ENCODE data around the gene MYLK2.
A peak's percentile ranks its signal among the peaks of the same experiment; 100 is the strongest.

Gene MYLK2

GRCh38 chr20:31821427-31821826 lies 2.3 kb downstream of the MYLK2 start:
- intact Hi-C loops (cut with DNase I; ENCODE audit: low total_unique reads) = loop anchor here (5.0 to 10.0 kb wide), 3 partner anchors 133 to 211 kb away; partner anchors contain the start of gene PDRG1
- peaks cover 0 to 60% (median 33%) of the 10 kb centered on the region in 4 donors for H3K4me1 ChIP-seq

GRCh38 chr20:31822421-31823330 lies 3.5 kb downstream of the MYLK2 start:
- H3K4me1 ChIP-seq = peaks cover 0 to 56% (median 33%) of the 10 kb centered on the region in 4 donors
- H3K4me3 ChIP-seq = peak overlapping the region in 1 of 2 donors; percentile 1
- peak; percentile 94 to 99 for TF ChIP-seq CTCF (IDR thresholded peaks at IDR 0.05)
- peak; percentile 76 to 95 for DNase-seq
- no peaks in the 10 kb centered on the region for H3K36me3 ChIP-seq
- intact Hi-C loops (cut with DNase I; ENCODE audit: low total_unique reads) = loop anchor here (2.0 to 10.0 kb wide), 4 partner anchors 22 to 210 kb away; partner anchors contain the start of genes FOXS1 and PDRG1
- peak overlapping the region; percentile 46 to 80 for H3K27ac ChIP-seq
- no peaks in the 10 kb centered on the region for H3K27me3 ChIP-seq
- H3K9me3 ChIP-seq = no peaks in the 10 kb centered on the region

More at GRCh38 chr20:31821427-31821826, 2.3 kb downstream of the MYLK2 start:
- H3K4me3 ChIP-seq = no peak overlapping the region
- no peaks in the 10 kb centered on the region for H3K36me3 ChIP-seq
- H3K27me3 ChIP-seq = no peaks in the 10 kb centered on the region
- no peaks in the 10 kb centered on the region for H3K9me3 ChIP-seq
- TF ChIP-seq CTCF (IDR thresholded peaks at IDR 0.05) = no peak
- DNase-seq = peak in 1 of 2 donors; percentile 62
- H3K27ac ChIP-seq = peak overlapping the region; percentile 46 to 80

GRCh38 chr20:31823360-31824124 lies 4.4 kb downstream of the MYLK2 start:
- Histone ChIP-seq H3K27ac (peak overlapping the region; percentile 46 to 80), H3K36me3 (no peaks in the 10 kb centered on the region), H3K4me3 (no peak overlapping the region), H3K4me1 (peaks cover 0 to 55% (median 32%) of the 10 kb centered on the region in 4 donors), H3K27me3 (no peaks in the 10 kb centered on the region), H3K9me3 (no peaks in the 10 kb centered on the region)
- no peak for TF ChIP-seq CTCF (IDR thresholded peaks at IDR 0.05)
- no peak for DNase-seq
- intact Hi-C loops (cut with DNase I; ENCODE audit: low total_unique reads) = loop anchor here (2.0 to 10.0 kb wide), 4 partner anchors 21 to 209 kb away; partner anchors contain the start of genes FOXS1 and PDRG1

GRCh38 chr20:31824125-31824485 lies 4.9 kb downstream of the MYLK2 start:
- Histone ChIP-seq H3K4me1 (peaks cover 0 to 49% (median 28%) of the 10 kb centered on the region in 4 donors), H3K36me3 (no peaks in the 10 kb centered on the region), H3K4me3 (no peak overlapping the region), H3K27me3 (no peaks in the 10 kb centered on the region), H3K9me3 (no peaks in the 10 kb centered on the region), H3K27ac (peak overlapping the region; percentile 46 to 80)
- intact Hi-C loops (cut with DNase I; ENCODE audit: low total_unique reads) = loop anchor here (5.0 to 10.0 kb wide), 3 partner anchors 131 to 208 kb away; partner anchors contain the start of gene PDRG1
- no peak for DNase-seq
- TF ChIP-seq CTCF (IDR thresholded peaks at IDR 0.05) = no peak

GRCh38 chr20:31824554-31825313 lies 5.6 kb downstream of the MYLK2 start:
- H3K36me3 ChIP-seq = no peaks in the 10 kb centered on the region
- intact Hi-C loops (cut with DNase I; ENCODE audit: low total_unique reads) = loop anchor here (5.0 to 10.0 kb wide), 4 partner anchors 130 to 268 kb away; partner anchors contain the start of gene PDRG1
- H3K4me1 ChIP-seq = peaks cover 0 to 43% (median 24%) of the 10 kb centered on the region in 4 donors
- no peak overlapping the region for H3K4me3 ChIP-seq
- no peaks in the 10 kb centered on the region for H3K9me3 ChIP-seq
- TF ChIP-seq CTCF (IDR thresholded peaks at IDR 0.05) = no peak
- no peak for DNase-seq
- H3K27ac ChIP-seq = peak overlapping the region; percentile 46 to 80
- no peaks in the 10 kb centered on the region for H3K27me3 ChIP-seq
